ENCODE data around the gene RABL6.
"Not testable (repeated sequence)": the region's sequence is repeated elsewhere in the genome, so short reads cannot be mapped to it uniquely, and the experiment has no call there.

Gene RABL6

GRCh38 chr9:136840877-136841645 is 33.3 kb downstream of the RABL6 start:
- POLR2A ChIA-PET (ENCODE audit: low non-redundant PET), result interaction anchor here (0.6 to 1.1 kb wide), 2 partner anchors 18 to 109 kb away, joined by 3 to 6 read pairs; no protein-coding TSS in a partner anchor

GRCh38 chr9:136841646-136842379 is 34.1 kb downstream of the RABL6 start:
- POLR2A ChIA-PET (ENCODE audit: low non-redundant PET), result interaction anchor here (1.1 kb wide), 1 partner anchor 17 kb away, joined by 6 read pairs; no protein-coding TSS in a partner anchor
- CTCF ChIA-PET, result interaction anchor here (0.6 to 2.7 kb wide), 11 partner anchors 9 to 1926 kb away, joined by 3 to 25 read pairs (median 5); no protein-coding TSS in a partner anchor
- DNase-seq (ENCODE audit: low spot score), result not testable (repeated sequence)
- H3K27ac ChIP-seq, result peak overlapping the region; percentile 90

More at GRCh38 chr9:136840877-136841645, 33.3 kb downstream of the RABL6 start:
- CTCF ChIA-PET, result interaction anchor here (0.6 to 1.4 kb wide), 5 partner anchors 22 to 1925 kb away, joined by 3 to 6 read pairs (median 3); partner anchors contain the start of gene NPDC1
- H3K27ac ChIP-seq, result peak overlapping the region; percentile 90
- no peak for TF ChIP-seq CTCF (conservative IDR thresholded peaks at IDR 0.05; ENCODE audit: low read depth)
- DNase-seq (ENCODE audit: low spot score), result peak; percentile 38

- CTCF ChIA-PET, result interaction anchor here (0.6 to 2.7 kb wide), 15 partner anchors 9 to 193 kb away, joined by 3 to 25 read pairs (median 4); partner anchors contain the start of gene RABL6
- TF ChIP-seq CTCF (conservative IDR thresholded peaks at IDR 0.05; ENCODE audit: low read depth), result peak; percentile 96
- peak; percentile 71 for DNase-seq (ENCODE audit: low spot score)
- H3K27ac ChIP-seq, result peak within 1 kb of the TSS; percentile 90
- POLR2A ChIA-PET (ENCODE audit: low non-redundant PET), result interaction anchor here (0.5 to 1.1 kb wide), 2 partner anchors 17 to 43 kb away, joined by 3 to 6 read pairs; no protein-coding TSS in a partner anchor
Measured at GRCh38 chr9:136842380-136842948, 34.7 kb downstream of the RABL6 start, which contains the start of gene AJM1. TSS of gene AJM1 (plus strand) at chr9:136842478. CDS start at chr9:136844415, 1,937 bp downstream.

- CTCF ChIA-PET, result interaction anchor here (0.6 to 2.7 kb wide), 12 partner anchors 8 to 192 kb away, joined by 3 to 25 read pairs (median 3); partner anchors contain the start of gene RABL6
- POLR2A ChIA-PET (ENCODE audit: low non-redundant PET), result not testable (repeated sequence)
Measured at GRCh38 chr9:136843159-136843800, 35.5 kb downstream of the RABL6 start.

GRCh38 chr9:136843801-136844740 is 36.3 kb downstream of the RABL6 start:
- DNase-seq (ENCODE audit: low spot score); POLR2A ChIA-PET (ENCODE audit: low non-redundant PET); H3K27ac ChIP-seq: not testable (repeated sequence)
- CTCF ChIA-PET, result interaction anchor here (0.6 to 2.7 kb wide), 8 partner anchors 9 to 191 kb away, joined by 3 to 25 read pairs (median 3); partner anchors contain the start of gene EDF1
- peak; percentile 90 for TF ChIP-seq CTCF (conservative IDR thresholded peaks at IDR 0.05; ENCODE audit: low read depth)

More at GRCh38 chr9:136843159-136843800, 35.5 kb downstream of the RABL6 start:
- peak overlapping the region; percentile 90 for H3K27ac ChIP-seq
- DNase-seq (ENCODE audit: low spot score), result not testable (repeated sequence)

- H3K27ac ChIP-seq, result no peak overlapping the region
- ChIA-PET CTCF (interaction anchor here (0.6 to 1.2 kb wide), 3 partner anchors 21 to 190 kb away, joined by 3 to 5 read pairs (median 3); partner anchors contain the start of gene EDF1), POLR2A (ENCODE audit: low non-redundant PET) (no interaction called here)
- TF ChIP-seq CTCF (conservative IDR thresholded peaks at IDR 0.05; ENCODE audit: low read depth), result no peak
- DNase-seq (ENCODE audit: low spot score), result no peak
Measured at GRCh38 chr9:136844761-136845464, 37.2 kb downstream of the RABL6 start.

Measured in RWPE1 (cell line).